ENCODE measurements around the gene CARD14. TPM values are rescaled to one million over a fixed set of nuclear protein-coding genes. Genes with fewer than 3 reads are reported as not detected.

The CARD14 gene
- polyA plus RNA-seq, 1 donor (not counting 4 experiments of a cell fraction or from before 2014, with no cell fraction given), result 0.49 TPM

GRCh38 chr17:80124351-80124981 lies 45.4 kb upstream of the CARD14 start:
- peaks cover 11% of the 10 kb centered on the region for H3K4me1 ChIP-seq (ENCODE audit: control insufficient read depth, extremely low read depth, insufficient read depth, low read length)
- no peak overlapping the region for H3K4me3 ChIP-seq (ENCODE audit: control insufficient read depth in 2 of 3, extremely low read depth in 1 of 3, insufficient read depth in 2 of 3, low read depth in 1 of 3, low read length in 3 of 3)
- H3K4me2 ChIP-seq (ENCODE audit: control insufficient read depth, extremely low read depth, insufficient read depth, low read depth, low read length), result peak overlapping the region; percentile 27
- no peaks in the 10 kb centered on the region for H3K9me3 ChIP-seq (ENCODE audit: control insufficient read depth, low read depth, low read length)
- peak overlapping the region; percentile 49 for H3K27ac ChIP-seq (ENCODE audit: control insufficient read depth, insufficient read depth, low read length)
- peak overlapping the region; percentile 44 for H2AFZ ChIP-seq (ENCODE audit: control insufficient read depth, low read length)
- no peaks in the 10 kb centered on the region for H3K9me1 ChIP-seq (ENCODE audit: control insufficient read depth, extremely low read depth, insufficient read depth, low read length)
- no peak for DNase-seq (ENCODE audit: low read depth, low spot score)
- dilution Hi-C loops (cut with MboI; ENCODE audit: extremely low pct_ligation_motif_present, low sequenced_read_pairs), result no loop called here
- H4K20me1 ChIP-seq (ENCODE audit: control insufficient read depth, extremely low read depth, insufficient read depth, low read length), result no peaks in the 10 kb centered on the region
- no peak for TF ChIP-seq EZH2 (IDR thresholded peaks at IDR 0.05; ENCODE audit: low read length)
- TF ChIP-seq, protein P1, sequence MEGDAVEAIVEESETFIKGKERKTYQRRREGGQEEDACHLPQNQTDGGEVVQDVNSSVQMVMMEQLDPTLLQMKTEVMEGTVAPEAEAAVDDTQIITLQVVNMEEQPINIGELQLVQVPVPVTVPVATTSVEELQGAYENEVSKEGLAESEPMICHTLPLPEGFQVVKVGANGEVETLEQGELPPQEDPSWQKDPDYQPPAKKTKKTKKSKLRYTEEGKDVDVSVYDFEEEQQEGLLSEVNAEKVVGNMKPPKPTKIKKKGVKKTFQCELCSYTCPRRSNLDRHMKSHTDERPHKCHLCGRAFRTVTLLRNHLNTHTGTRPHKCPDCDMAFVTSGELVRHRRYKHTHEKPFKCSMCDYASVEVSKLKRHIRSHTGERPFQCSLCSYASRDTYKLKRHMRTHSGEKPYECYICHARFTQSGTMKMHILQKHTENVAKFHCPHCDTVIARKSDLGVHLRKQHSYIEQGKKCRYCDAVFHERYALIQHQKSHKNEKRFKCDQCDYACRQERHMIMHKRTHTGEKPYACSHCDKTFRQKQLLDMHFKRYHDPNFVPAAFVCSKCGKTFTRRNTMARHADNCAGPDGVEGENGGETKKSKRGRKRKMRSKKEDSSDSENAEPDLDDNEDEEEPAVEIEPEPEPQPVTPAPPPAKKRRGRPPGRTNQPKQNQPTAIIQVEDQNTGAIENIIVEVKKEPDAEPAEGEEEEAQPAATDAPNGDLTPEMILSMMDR (optimal IDR thresholded peaks at IDR 0.05 in 1 of 3, IDR thresholded peaks at IDR 0.05 in 1 of 3, conservative IDR thresholded peaks at IDR 0.05 in 1 of 3; ENCODE audit: extremely low read depth in 1 of 3, insufficient read depth in 2 of 3, low read length in 3 of 3), result peak; percentile 20 to 41 (median 32)
- peak overlapping the region; percentile 47 for H3K9ac ChIP-seq (ENCODE audit: control insufficient read depth, extremely low read depth, insufficient read depth, low read length)
- no peaks in the 10 kb centered on the region for H3K36me3 ChIP-seq (ENCODE audit: control insufficient read depth in 2 of 2, extremely low read depth in 1 of 2, insufficient read depth in 2 of 2, low read length in 2 of 2)
- no peaks in the 10 kb centered on the region for H3K27me3 ChIP-seq (ENCODE audit: control insufficient read depth, extremely low read depth, insufficient read depth, low read length)
- FAIRE-seq, result peak; percentile 60
- no peaks in the 10 kb centered on the region for H3K79me2 ChIP-seq (ENCODE audit: control insufficient read depth, insufficient read depth, low read length)

GRCh38 chr17:80125656-80126448 lies 44.0 kb upstream of the CARD14 start:
- Histone ChIP-seq H3K36me3 (ENCODE audit: control insufficient read depth in 2 of 2, extremely low read depth in 1 of 2, insufficient read depth in 2 of 2, low read length in 2 of 2) (no peaks in the 10 kb centered on the region), H3K4me2 (ENCODE audit: control insufficient read depth, extremely low read depth, insufficient read depth, low read depth, low read length) (no peak overlapping the region), H3K27me3 (ENCODE audit: control insufficient read depth, extremely low read depth, insufficient read depth, low read length) (no peaks in the 10 kb centered on the region), H3K79me2 (ENCODE audit: control insufficient read depth, insufficient read depth, low read length) (no peaks in the 10 kb centered on the region), H3K4me3 (ENCODE audit: control insufficient read depth in 2 of 3, extremely low read depth in 1 of 3, insufficient read depth in 2 of 3, low read depth in 1 of 3, low read length in 3 of 3) (no peak overlapping the region), H3K27ac (ENCODE audit: control insufficient read depth, insufficient read depth, low read length) (no peak overlapping the region), H4K20me1 (ENCODE audit: control insufficient read depth, extremely low read depth, insufficient read depth, low read length) (no peaks in the 10 kb centered on the region), H3K9ac (ENCODE audit: control insufficient read depth, extremely low read depth, insufficient read depth, low read length) (no peak overlapping the region), H3K9me3 (ENCODE audit: control insufficient read depth, low read depth, low read length) (no peaks in the 10 kb centered on the region), H3K4me1 (ENCODE audit: control insufficient read depth, extremely low read depth, insufficient read depth, low read length) (peaks cover 11% of the 10 kb centered on the region), H3K9me1 (ENCODE audit: control insufficient read depth, extremely low read depth, insufficient read depth, low read length) (no peaks in the 10 kb centered on the region), H2AFZ (ENCODE audit: control insufficient read depth, low read length) (no peak overlapping the region)
- dilution Hi-C loops (cut with MboI; ENCODE audit: extremely low pct_ligation_motif_present, low sequenced_read_pairs), result no loop called here
- FAIRE-seq (no peak), DNase-seq (ENCODE audit: low read depth, low spot score) (no peak)
- TF ChIP-seq, protein P1 (optimal IDR thresholded peaks at IDR 0.05 in 1 of 3, IDR thresholded peaks at IDR 0.05 in 1 of 3, conservative IDR thresholded peaks at IDR 0.05 in 1 of 3; ENCODE audit: extremely low read depth in 1 of 3, insufficient read depth in 2 of 3, low read length in 3 of 3), result no peak
- no peak for TF ChIP-seq EZH2 (IDR thresholded peaks at IDR 0.05; ENCODE audit: low read length)

Measured in keratinocyte (primary cell).